HL-60 (cell line): ENCODE data around the gene ZBTB34.

ENCODE experiments used
- CTCF ChIP-seq: IDR thresholded peaks from one replicate; pipeline ENCODE4 v1.5.1; 2011; ENCODE audit warnings: low read length, control low read depth, inconsistent platforms; ENCODE audit not compliant: insufficient read depth
- GABPA ChIP-seq: IDR thresholded peaks from 2 replicates; pipeline ENCODE4 v1.6.1; 2012; ENCODE audit warnings: low read depth
- POLR2AphosphoS5 ChIP-seq: IDR thresholded peaks from 2 replicates; pipeline ENCODE4 v1.6.1; 2012; ENCODE audit warnings: low read depth
- SPI1 ChIP-seq: IDR thresholded peaks from 2 replicates; pipeline ENCODE4 v1.6.1; 2012; ENCODE audit warnings: low read depth, mild to moderate bottlenecking, borderline replicate concordance
- TF ChIP-seq, protein P1 (sequence below): IDR thresholded peaks from 2 replicates; pipeline ENCODE4 v1.6.1; 2012; ENCODE audit warnings: low read depth; ENCODE audit not compliant: insufficient replicate concordance

DNA sequence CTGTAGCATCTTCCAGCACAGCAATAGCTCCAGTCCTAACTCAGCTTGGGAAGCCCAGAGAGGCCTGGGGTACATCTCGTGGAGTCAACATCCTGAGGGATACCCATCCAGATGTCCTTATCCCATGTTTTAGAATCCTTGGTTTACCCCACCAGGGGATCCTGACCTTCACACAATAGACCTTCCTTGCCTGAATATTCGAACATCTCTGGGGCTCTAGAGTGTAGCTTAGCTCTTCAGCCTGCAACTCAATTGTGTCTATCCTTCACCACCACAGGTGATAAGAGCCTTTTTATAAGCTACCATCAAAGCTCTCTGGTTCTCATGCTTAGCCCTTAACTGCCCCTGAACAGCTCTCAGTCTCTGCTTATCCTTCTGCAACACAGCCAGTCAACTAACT lies 46.6 kb downstream of the ZBTB34 start:
- TF ChIP-seq CTCF, result no peak
- no peak for TF ChIP-seq GABPA
- TF ChIP-seq, protein P1, sequence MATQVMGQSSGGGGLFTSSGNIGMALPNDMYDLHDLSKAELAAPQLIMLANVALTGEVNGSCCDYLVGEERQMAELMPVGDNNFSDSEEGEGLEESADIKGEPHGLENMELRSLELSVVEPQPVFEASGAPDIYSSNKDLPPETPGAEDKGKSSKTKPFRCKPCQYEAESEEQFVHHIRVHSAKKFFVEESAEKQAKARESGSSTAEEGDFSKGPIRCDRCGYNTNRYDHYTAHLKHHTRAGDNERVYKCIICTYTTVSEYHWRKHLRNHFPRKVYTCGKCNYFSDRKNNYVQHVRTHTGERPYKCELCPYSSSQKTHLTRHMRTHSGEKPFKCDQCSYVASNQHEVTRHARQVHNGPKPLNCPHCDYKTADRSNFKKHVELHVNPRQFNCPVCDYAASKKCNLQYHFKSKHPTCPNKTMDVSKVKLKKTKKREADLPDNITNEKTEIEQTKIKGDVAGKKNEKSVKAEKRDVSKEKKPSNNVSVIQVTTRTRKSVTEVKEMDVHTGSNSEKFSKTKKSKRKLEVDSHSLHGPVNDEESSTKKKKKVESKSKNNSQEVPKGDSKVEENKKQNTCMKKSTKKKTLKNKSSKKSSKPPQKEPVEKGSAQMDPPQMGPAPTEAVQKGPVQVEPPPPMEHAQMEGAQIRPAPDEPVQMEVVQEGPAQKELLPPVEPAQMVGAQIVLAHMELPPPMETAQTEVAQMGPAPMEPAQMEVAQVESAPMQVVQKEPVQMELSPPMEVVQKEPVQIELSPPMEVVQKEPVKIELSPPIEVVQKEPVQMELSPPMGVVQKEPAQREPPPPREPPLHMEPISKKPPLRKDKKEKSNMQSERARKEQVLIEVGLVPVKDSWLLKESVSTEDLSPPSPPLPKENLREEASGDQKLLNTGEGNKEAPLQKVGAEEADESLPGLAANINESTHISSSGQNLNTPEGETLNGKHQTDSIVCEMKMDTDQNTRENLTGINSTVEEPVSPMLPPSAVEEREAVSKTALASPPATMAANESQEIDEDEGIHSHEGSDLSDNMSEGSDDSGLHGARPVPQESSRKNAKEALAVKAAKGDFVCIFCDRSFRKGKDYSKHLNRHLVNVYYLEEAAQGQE, result no peak
- TF ChIP-seq POLR2AphosphoS5, result no peak
- TF ChIP-seq SPI1, result no peak
